Cerebellar cortex (tissue), 1 donor: ENCODE results near the gene RAC3.
"Not testable (repeated sequence)": the region's sequence is repeated elsewhere in the genome, so short reads cannot be mapped to it uniquely, and the experiment has no call there.

Experiments
- DNase-seq: peaks from one replicate; pipeline ENCODE4 v3.0.0-alpha.2; 2015; ENCODE audit warnings: low spot score

Gene RAC3

GRCh38 chr17:82023447-82024241 is 7.8 kb upstream of the RAC3 start:
- DNase-seq = no peak

- no peak for DNase-seq
These were observed 6.6 kb upstream of the RAC3 start for GRCh38 chr17:82024859-82025258.

GRCh38 chr17:82025401-82026107 is 5.9 kb upstream of the RAC3 start:
- no peak for DNase-seq

DNA sequence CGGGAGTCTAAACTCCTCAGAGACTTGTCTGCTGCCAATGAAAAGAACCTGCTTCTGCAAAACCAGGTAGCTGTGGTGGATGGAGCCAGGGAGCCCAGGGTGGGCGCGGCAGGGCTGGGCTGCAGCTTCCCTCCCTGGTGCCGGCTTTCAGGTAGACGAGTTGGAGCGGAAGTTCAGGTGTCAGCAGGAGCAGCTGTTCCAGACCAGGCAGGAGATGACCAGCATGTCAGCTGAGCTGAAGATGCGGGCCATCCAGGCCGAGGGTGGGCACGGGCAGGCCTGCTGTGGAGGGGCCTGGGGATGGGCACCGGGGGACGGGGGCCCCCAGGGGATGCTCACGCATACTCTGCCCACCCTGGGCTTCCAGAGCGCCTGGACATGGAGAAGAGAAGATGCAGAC is 3.2 kb upstream of the RAC3 start:
- DNase-seq = no peak

- no peak for DNase-seq
These were observed 2.5 kb upstream of the RAC3 start for GRCh38 chr17:82028966-82029365.

GRCh38 chr17:82029391-82029790 is 2.1 kb upstream of the RAC3 start:
- DNase-seq = peak; percentile 83

DNA sequence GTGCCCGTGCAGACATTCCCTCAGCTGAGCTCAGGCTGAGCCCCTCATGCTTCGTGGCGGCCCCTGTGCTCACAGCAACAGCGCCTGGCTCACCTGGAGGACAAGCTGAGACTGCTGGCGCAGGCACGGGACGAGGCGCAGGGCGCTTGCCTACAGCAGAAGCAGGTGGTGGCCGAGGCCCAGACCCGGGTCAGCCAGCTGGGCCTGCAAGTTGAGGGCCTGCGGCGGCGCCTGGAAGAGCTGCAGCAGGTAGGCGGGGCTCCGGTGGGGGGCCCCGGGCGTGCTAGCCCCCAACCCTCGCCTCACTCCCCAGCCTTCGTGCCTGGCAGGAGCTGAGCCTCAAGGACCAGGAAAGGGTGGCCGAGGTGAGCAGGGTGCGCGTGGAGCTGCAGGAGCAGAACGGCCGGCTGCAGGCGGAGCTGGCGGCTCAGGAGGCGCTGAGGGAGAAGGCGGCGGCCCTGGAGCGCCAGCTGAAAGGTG is 1.4 kb upstream of the RAC3 start:
- no peak for DNase-seq

DNA sequence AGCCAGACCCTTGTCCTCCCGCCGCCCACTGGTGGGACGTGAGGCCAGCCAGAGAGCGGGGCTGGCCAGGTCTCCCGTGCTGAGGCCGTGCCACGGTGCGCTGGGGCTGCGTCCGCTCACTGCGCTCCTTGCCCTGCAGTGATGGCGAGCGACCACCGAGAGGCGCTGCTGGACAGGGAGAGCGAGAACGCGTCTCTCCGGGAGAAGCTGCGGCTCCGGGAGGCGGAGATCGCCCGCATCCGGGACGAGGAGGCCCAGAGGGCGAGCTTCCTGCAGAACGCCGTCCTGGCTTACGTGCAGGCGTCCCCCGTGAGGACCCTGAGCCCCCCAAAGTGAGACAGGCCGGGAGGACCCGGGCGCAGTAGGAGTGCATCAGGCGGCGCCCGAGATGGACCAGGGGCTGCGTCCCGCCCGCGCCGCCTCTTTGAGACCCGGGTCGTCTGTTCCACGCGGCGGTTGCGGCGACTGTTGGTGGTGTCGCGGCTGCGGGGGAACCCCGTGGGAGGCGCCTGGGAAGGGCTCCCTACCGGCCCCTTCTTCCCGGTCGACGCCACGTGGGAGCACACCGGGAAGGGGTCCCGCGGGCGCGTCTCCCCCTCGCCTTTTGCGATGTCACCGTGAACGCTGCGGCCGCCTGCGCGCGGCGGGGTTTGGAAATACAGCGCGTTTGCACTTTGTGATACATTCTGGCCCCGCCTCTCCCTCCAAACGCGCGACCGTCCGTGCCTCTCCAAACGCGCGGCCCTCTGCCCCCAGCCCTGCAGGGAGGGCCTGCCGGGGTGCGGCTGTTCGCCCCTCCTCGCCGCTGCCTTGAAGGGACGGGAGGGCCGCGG is 792 bp upstream of the RAC3 start:
- DNase-seq = peak; percentile 84

GRCh38 chr17:82031885-82032627 is 578 bp downstream of the RAC3 start:
- peak; percentile 45 for DNase-seq

GRCh38 chr17:82033359-82034085 is 2.0 kb downstream of the RAC3 start:
- DNase-seq = no peak

GRCh38 chr17:82034371-82035011 is 3.0 kb downstream of the RAC3 start:
- DNase-seq = peak; percentile 43

DNA sequence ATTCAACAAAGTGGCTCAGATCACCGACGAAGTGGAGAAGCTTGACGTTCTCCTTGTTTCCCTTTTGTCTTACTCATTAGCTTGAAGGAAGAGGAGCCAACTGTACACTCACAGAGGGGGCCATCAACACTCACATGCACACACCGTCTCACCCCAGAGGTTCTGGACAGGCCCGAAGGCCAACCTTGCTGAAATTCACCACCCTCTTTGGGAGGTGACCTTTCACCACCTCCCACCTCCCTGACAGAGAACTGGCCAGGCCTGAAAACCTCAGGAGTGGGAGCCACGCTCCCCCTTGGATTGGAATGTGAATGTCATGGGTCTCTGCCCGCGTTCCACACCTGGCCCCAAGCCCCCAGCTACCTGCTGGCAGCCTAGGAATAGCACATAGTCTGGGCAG is 4.0 kb downstream of the RAC3 start:
- no peak for DNase-seq

- DNase-seq = no peak
These were observed 4.6 kb downstream of the RAC3 start for GRCh38 chr17:82035956-82036633.

DNA sequence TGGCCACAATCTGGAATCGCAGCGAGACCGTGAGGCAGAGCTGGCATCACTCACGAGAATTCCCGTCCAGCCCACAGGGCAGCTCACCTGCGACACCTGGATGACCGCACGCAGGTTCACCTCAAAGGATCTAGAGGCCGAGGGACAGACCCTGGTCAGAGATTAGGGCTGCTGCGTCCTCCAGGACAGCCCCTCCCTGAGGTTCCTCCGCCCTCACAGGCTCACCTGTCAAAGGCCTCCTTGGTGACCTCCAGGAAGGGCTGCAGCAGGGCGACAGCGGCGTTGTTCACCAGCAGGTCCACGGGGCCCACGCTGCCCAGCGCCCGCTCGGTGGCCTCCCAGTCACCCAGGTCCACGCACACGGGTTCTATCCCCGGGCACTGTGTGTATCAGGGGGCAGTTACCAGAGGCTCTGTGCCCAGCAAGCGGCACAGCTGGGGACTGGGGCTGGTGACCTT is 5.2 kb downstream of the RAC3 start:
- DNase-seq = no peak

DNA sequence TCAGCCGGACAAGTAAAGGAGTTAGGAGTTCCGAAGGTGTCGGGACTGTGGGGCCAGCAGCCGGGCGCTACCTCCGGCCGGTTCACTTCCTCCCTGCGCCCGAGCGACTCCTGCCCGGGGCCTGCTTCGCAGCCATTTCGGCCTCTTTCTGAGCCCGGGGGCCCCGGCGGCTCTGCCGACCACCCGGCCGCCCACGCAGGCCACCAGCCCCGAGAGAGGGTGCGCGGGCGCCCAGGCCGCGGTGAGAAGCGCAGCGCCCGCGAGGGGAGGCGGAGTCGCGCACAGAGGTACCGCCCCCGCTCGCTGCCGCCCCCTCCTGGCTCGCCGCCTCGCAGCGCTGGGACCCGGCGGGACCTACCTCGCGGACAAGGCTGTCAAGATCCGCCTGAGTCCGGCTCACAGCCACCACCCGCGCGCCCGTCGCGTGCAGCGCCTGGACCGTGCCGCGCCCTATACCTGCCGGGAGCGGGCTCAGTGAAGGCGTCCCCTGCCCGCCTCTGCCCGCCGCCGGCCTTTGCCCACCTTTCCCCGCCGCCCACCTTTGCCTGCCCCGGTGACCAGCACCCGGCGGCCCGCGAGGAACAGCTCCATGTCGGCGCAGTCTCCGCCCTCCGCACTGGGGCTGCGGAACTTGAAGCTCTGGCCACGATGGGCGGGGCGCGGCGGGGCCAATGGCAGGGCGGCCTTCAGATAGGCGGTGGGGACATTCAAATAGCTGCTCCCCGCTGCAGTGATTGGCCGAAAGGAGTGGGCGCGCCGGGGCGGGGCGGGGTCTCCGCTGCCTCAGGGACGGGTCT is 5.8 kb downstream of the RAC3 start, which contains the start of gene DCXR:
DCXR (minus strand) TSS at position 606 of the 797 bp plus-strand sequence; CDS start at position 591, 15 bp downstream.
- DNase-seq = peak; percentile 98

GRCh38 chr17:82037889-82038195 is 6.4 kb downstream of the RAC3 start:
- no peak for DNase-seq

DNA sequence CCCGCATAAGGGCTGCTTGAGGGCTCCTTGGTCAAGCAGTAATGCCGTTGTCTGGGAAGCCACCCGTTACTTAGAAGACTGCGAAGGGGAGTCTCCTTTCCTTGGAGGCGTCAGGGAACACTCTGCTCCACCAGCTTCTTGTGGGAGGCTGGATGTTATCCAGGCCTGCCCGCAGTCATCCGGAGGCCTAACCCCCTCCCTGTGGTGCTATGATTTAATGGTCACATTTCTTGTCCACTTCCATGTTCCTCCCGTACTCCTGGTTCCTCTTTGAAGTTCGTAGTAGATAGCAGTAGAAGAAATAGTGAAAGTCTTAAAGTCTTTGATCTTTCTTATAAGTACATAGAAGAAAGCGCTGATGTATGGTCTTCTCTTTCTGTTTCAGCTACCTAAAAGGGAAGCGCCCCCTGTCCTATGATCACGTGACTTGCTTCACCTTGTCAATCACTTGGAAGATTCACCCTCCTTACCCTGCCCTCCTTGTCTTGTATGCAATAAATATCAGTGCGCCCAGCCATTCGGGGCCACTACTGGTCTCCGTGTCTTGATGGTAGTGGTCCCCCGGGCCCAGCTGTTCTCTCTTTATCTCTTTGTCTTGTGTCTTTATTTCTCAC is 7.4 kb downstream of the RAC3 start:
- DNase-seq = not testable (repeated sequence)

DNA sequence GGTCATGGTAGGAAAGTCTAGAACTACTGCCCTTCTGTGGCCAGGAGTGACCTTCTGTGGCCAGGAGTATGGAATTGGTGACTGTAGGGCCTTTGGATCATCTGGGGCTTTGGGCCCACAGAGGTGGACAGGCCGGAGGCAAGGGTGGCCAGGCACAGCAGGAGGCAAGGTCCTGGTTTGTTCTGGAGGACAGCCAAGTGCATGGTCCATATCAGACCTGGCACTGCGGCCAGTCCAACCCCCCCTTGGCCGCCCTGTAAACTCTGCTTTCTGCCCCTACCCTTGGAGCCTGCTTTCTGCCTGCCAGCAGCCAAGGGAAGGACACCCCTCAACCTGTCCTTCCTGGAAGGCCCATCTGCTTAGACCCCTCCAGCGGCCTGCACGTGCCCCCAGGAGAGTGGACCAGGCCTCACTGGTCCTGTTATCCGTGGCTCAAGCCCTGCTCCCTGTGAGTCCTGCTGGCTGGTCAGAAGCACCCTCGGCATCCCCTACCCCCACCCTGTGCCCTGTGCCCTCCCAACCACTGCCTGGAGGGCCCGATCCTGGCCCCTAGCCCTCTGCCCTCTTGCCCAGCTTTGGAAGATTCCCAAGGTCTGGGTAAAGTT is 8.3 kb downstream of the RAC3 start:
- no peak for DNase-seq
